PC-9 (cell line): Measurements from ENCODE around the gene ARID3A.

Source experiments
- CTCF ChIP-seq: fragments of 200-600 bp; sonication (generic); conservative IDR thresholded peaks from 2 replicates; pipeline ENCODE4 v1.6.1; 2017; ENCODE audit warnings: mixed run types, antibody characterized with exemption, mild to moderate bottlenecking, moderate library complexity
- EZH2 ChIP-seq: fragments of 200-600 bp; sonication (generic); IDR thresholded peaks from 2 replicates; pipeline ENCODE4 v1.8.0; 2017; ENCODE audit warnings: antibody characterized with exemption, low read depth

- TF ChIP-seq CTCF (no peak), EZH2 (no peak)
These were observed 79.2 kb downstream of the ARID3A start for GRCh38 chr19:1004803-1005664.
